Endothelial cell of umbilical vein (primary cell): Measurements from ENCODE around the gene PLXNA3. TPM values are rescaled to one million over a fixed set of nuclear protein-coding genes. Genes with fewer than 3 reads are reported as not detected.

Experiments used
- BruUV-seq: library from RNA; stranded (reverse); fragments of 400-500 nt; replicated peaks from 2 replicates; lab custom pipeline; 2021; lab: Mats Ljungman, UMichigan
- CTCF ChIA-PET: fragments of 300-600, 350-600 bp; sonication (Branson Sonifier 250); formaldehyde crosslinking; loops from one replicate; lab custom pipeline; 2021; ENCODE audit warnings: antibody characterized with exemption, inconsistent platforms; lab: Charles Lee
- POLR2A ChIA-PET: fragments of 300-600, 350-600 bp; sonication (Branson Sonifier 250); formaldehyde crosslinking; loops from one replicate; lab custom pipeline; 2021; ENCODE audit warnings: antibody characterized with exemption, inconsistent platforms; lab: Charles Lee
- DNase-seq: peaks from one replicate; pipeline ENCODE4 v3.0.0-alpha.2; 2011; ENCODE audit warnings: low read depth, low spot score
- FAIRE-seq: peaks from 2 replicates; lab custom pipeline; 2011; peaks lifted over from hg19 to GRCh38; lab: Jason Lieb, UNC
- H2AFZ ChIP-seq: 2 replicates; pipeline ENCODE4 v1.6.0; 2012; ENCODE audit warnings: low read depth, low read length, control low read depth, inconsistent platforms
- H3K27ac ChIP-seq: 2 replicates; pipeline ENCODE4 v1.5.1; 2011; ENCODE audit warnings: low read depth, mild to moderate bottlenecking, control low read depth, low read length, moderate library complexity; ENCODE audit not compliant: insufficient read depth
- H3K27me3 ChIP-seq, 2 experiments: 2 replicates each; pipeline versions ENCODE4 v1.6.0 to v1.6.1; 2011; ENCODE audit warnings: low read length in 2 of 2, mixed read lengths in 1 of 2; ENCODE audit not compliant: control insufficient read depth in 2 of 2, insufficient read depth in 2 of 2
- H3K36me3 ChIP-seq, 2 experiments: 2 replicates in 1 of 2; 3 replicates in 1 of 2; pipeline ENCODE4 v1.5.1; 2011; ENCODE audit warnings: low read length in 2 of 2, mild to moderate bottlenecking in 1 of 2, moderate library complexity in 1 of 2; ENCODE audit not compliant: control insufficient read depth in 2 of 2, insufficient read depth in 2 of 2; ENCODE audit errors: extremely low read depth in 1 of 2
- H3K4me1 ChIP-seq: 3 replicates; pipeline ENCODE4 v1.5.1; 2011; ENCODE audit warnings: mild to moderate bottlenecking, low read length; ENCODE audit not compliant: control insufficient read depth, insufficient read depth; ENCODE audit errors: extremely low read depth
- H3K4me2 ChIP-seq: 2 replicates; pipeline ENCODE4 v1.6.1; 2011; ENCODE audit warnings: low read length, control low read depth, mixed read lengths; ENCODE audit not compliant: insufficient read depth
- H3K4me3 ChIP-seq, 3 experiments: fragments of 200-600 bp in 1 of 3; sonication (generic), shearing (Covaris generic) in 1 of 3; replicated peaks in 1 of 3; 2 replicates each; pipeline ENCODE4 v1.5.1; 2011 to 2016; ENCODE audit warnings: control low read depth in 3 of 3, low read length in 3 of 3, mild to moderate bottlenecking in 2 of 3, inconsistent platforms in 1 of 3, low read depth in 1 of 3, moderate library complexity in 1 of 3; ENCODE audit not compliant: insufficient read depth in 1 of 3
- H3K79me2 ChIP-seq: 2 replicates; pipeline ENCODE4 v1.6.0; 2012; ENCODE audit warnings: low read length, inconsistent platforms; ENCODE audit not compliant: control insufficient read depth, insufficient read depth
- H3K9ac ChIP-seq: replicated peaks from 2 replicates; pipeline ENCODE3; 2011; ENCODE audit warnings: low read length, control low read depth; ENCODE audit not compliant: insufficient read depth; ENCODE audit errors: extremely low read depth
- H3K9me1 ChIP-seq: replicated peaks from 3 replicates; pipeline ENCODE4 v1.6.0; 2011; ENCODE audit warnings: mild to moderate bottlenecking, low read length; ENCODE audit not compliant: control insufficient read depth, insufficient read depth; ENCODE audit errors: extremely low read depth
- H3K9me3 ChIP-seq: replicated peaks from 2 replicates; pipeline ENCODE4 v1.5.1; 2012; ENCODE audit warnings: low read length, inconsistent platforms; ENCODE audit not compliant: control insufficient read depth, insufficient read depth
- H4K20me1 ChIP-seq: replicated peaks from 2 replicates; pipeline ENCODE3; 2011; ENCODE audit warnings: mild to moderate bottlenecking, low read length; ENCODE audit not compliant: control insufficient read depth, insufficient read depth; ENCODE audit errors: extremely low read depth
- CTCF ChIP-seq, 2 donors: IDR thresholded peaks; 1 replicate in 1 of 2; 2 replicates in 1 of 2; pipeline ENCODE4 v1.5.1; 2011; ENCODE audit warnings: low read length in 2 of 2, mild to moderate bottlenecking in 2 of 2, moderate library complexity in 2 of 2, control low read depth in 1 of 2, inconsistent platforms in 1 of 2, low read depth in 1 of 2; ENCODE audit not compliant: insufficient read depth in 1 of 2; ENCODE audit errors: extremely low read depth in 1 of 2
- EZH2 ChIP-seq: IDR thresholded peaks from 2 replicates; pipeline ENCODE4 v1.6.1; 2012; ENCODE audit warnings: borderline replicate concordance, low read depth, mild to moderate bottlenecking, moderate library complexity, low read length, inconsistent platforms; ENCODE audit not compliant: severe bottlenecking
- FOS ChIP-seq: IDR thresholded peaks from 2 replicates; pipeline ENCODE4 v1.6.1; 2011; ENCODE audit warnings: mild to moderate bottlenecking, low read length, moderate library complexity, borderline replicate concordance; ENCODE audit not compliant: insufficient read depth
- GATA2 ChIP-seq: IDR thresholded peaks from 2 replicates; pipeline ENCODE4 v1.7.0; 2011; ENCODE audit warnings: low read depth, mild to moderate bottlenecking, moderate library complexity, mixed read lengths, low read length; ENCODE audit not compliant: insufficient read length, insufficient read depth
- JUN ChIP-seq: IDR thresholded peaks from 2 replicates; pipeline ENCODE4 v1.6.1; 2011; ENCODE audit warnings: borderline replicate concordance, low read depth; ENCODE audit not compliant: insufficient read length, insufficient read depth
- MAX ChIP-seq: IDR thresholded peaks from 2 replicates; pipeline ENCODE4 v1.6.1; 2011; ENCODE audit not compliant: insufficient read depth, insufficient read length
- MYC ChIP-seq: IDR thresholded peaks from one replicate; pipeline ENCODE4 v1.6.1; 2011; ENCODE audit warnings: mild to moderate bottlenecking, low read depth, low read length
- POLR2A ChIP-seq: IDR thresholded peaks from 2 replicates; pipeline ENCODE4 v1.6.1; 2012; ENCODE audit warnings: low read depth, mild to moderate bottlenecking, control low read depth, low read length
- POLR2AphosphoS5 ChIP-seq: IDR thresholded peaks from 2 replicates; pipeline ENCODE4 v1.6.1; 2012; ENCODE audit warnings: low read depth, mild to moderate bottlenecking, control low read depth, low read length, moderate library complexity; ENCODE audit not compliant: insufficient read depth
- dilution Hi-C: fragments of 300-500 bp; cut with MboI; formaldehyde crosslinking; loops from one replicate; pipeline ENCODE4 v1.15.0; 2019; ENCODE audit warnings: low sequenced_read_pairs; ENCODE audit not compliant: extremely low pct_ligation_motif_present
- intact Hi-C: fragments of 100-400 bp; cut with micrococcal nuclease; formaldehyde crosslinking; loops from one replicate; pipeline ENCODE4 v1.10.0; 2022
- polyA plus RNA-seq, 4 experiments: library from polyadenylated mRNA; depleted of rRNA in 3 of 4; stranded (reverse) in 3 of 4; unstranded in 1 of 4; fragments of >200 nt; gene quantifications; 2 replicates each; pipeline versions ENCODE4 v1.2.1 to v1.2.3, GENCODE V29; 2011 to 2012; ENCODE audit warnings: missing spikeins in 1 of 4
- total RNA-seq: library from RNA; stranded (reverse); gene quantifications from 2 replicates; pipeline ENCODE4 v1.2.3, GENCODE V29; 2021

The PLXNA3 gene
- total and polyA plus RNA-seq, 2 donors (not counting 3 experiments of a cell fraction or from before 2014, with no cell fraction given): 56.8 to 58.6 TPM

GRCh38 chrX:154417157-154417556, 40.9 kb upstream of the PLXNA3 start:
- Histone ChIP-seq H3K9me1 (no peaks in the 10 kb centered on the region), H3K9ac (no peak overlapping the region), H3K36me3 (no peaks in the 10 kb centered on the region), H2AFZ (no peak overlapping the region), H3K27ac (no peak overlapping the region), H4K20me1 (no peaks in the 10 kb centered on the region), H3K9me3 (no peaks in the 10 kb centered on the region), H3K4me2 (no peak overlapping the region), H3K4me1 (peaks cover 14% of the 10 kb centered on the region), H3K79me2 (no peaks in the 10 kb centered on the region), H3K4me3 (no peak overlapping the region), H3K27me3 (no peaks in the 10 kb centered on the region)
- TF ChIP-seq EZH2 (no peak), MAX (no peak), POLR2AphosphoS5 (no peak), MYC (no peak), GATA2 (no peak), POLR2A (no peak), JUN (no peak), FOS (no peak), CTCF (IDR thresholded peaks at IDR 0.05; ENCODE audit: extremely low read depth in 1 of 2, insufficient read depth in 1 of 2, low read depth in 1 of 2, low read length in 2 of 2) (no peak)
- no TSS peak for BruUV-seq
- ChIA-PET POLR2A (no interaction called here), CTCF (no interaction called here)
- FAIRE-seq (no peak), DNase-seq (no peak)
- intact Hi-C loops: no loop called here
- dilution Hi-C loops: no loop called here
